GM12891 (cell line): ENCODE data around the gene TRIO.

Experiments
- PAX5 ChIP-seq: IDR thresholded peaks from 2 replicates; pipeline ENCODE4 v1.6.1; 2011; ENCODE audit warnings: low read length, moderate library complexity, mild to moderate bottlenecking; ENCODE audit not compliant: insufficient read depth, severe bottlenecking
- POLR2A ChIP-seq: IDR thresholded peaks from 2 replicates; pipeline ENCODE4 v1.6.1; 2011; ENCODE audit warnings: low read depth, low read length, control low read depth
- POLR2AphosphoS5 ChIP-seq: IDR thresholded peaks from 2 replicates; pipeline ENCODE4 v1.6.1; 2011; ENCODE audit warnings: low read depth, low read length, control low read depth
- POU2F2 ChIP-seq: IDR thresholded peaks from 2 replicates; pipeline ENCODE4 v1.6.1; 2011; ENCODE audit warnings: low read depth, mild to moderate bottlenecking, control low read depth, low read length, moderate library complexity
- SPI1 ChIP-seq: IDR thresholded peaks from 2 replicates; pipeline ENCODE4 v1.6.1; 2011; ENCODE audit warnings: low read depth, low read length, control low read depth
- TAF1 ChIP-seq: IDR thresholded peaks from 2 replicates; pipeline ENCODE4 v1.6.1; 2011; ENCODE audit warnings: low read depth, low read length, control low read depth

GRCh38 chr5:14313986-14314690 is 171.0 kb downstream of the TRIO start:
- TF ChIP-seq POLR2AphosphoS5 = no peak
- no peak for TF ChIP-seq TAF1
- no peak for TF ChIP-seq POLR2A
- no peak for TF ChIP-seq SPI1
- no peak for TF ChIP-seq POU2F2
- no peak for TF ChIP-seq PAX5
